ENCODE data around the gene TMOD3. TPM values are rescaled to one million over a fixed set of nuclear protein-coding genes. Genes with fewer than 3 reads are reported as not detected.

The TMOD3 gene
- total RNA-seq, 2 experiments from 2014 or later = 53.6 to 59.2 TPM

- no peak for ATAC-seq
- H3K4me3 Mint-ChIP-seq = no peak overlapping the region
- no peak for TF ChIP-seq CTCF (IDR thresholded peaks at IDR 0.05)
- no peaks in the 10 kb centered on the region for H3K9me3 Mint-ChIP-seq
- ChIA-PET POLR2A (no interaction called here), CTCF (no interaction called here)
- intact Hi-C loops (cut with micrococcal nuclease) = no loop called here
- peaks cover 5% of the 10 kb centered on the region for H3K4me1 Mint-ChIP-seq (ENCODE audit: low read depth)
- no peak for DNase-seq
- peaks cover 48% of the 10 kb centered on the region for H3K36me3 Mint-ChIP-seq (ENCODE audit: low read depth)
- no peaks in the 10 kb centered on the region for H3K27me3 Mint-ChIP-seq
- no peak overlapping the region for H3K27ac Mint-ChIP-seq
Measured at GRCh38 chr15:51955504-51955903, 126.1 kb downstream of the TMOD3 start.

Other genes with a start within 250 kb of the TMOD3 start
- gene DMXL2, start 206.9 kb upstream of the TMOD3 start, total RNA-seq = 1 to 10 TPM; 4.2 to 4.8 TPM
- gene SCG3, start 148.2 kb upstream of the TMOD3 start, total RNA-seq = not detected
- gene LYSMD2, start 92.0 kb upstream of the TMOD3 start, total RNA-seq = 10 to 100 TPM; 18.5 to 19.0 TPM
- gene TMOD2, start 78.1 kb upstream of the TMOD3 start, total RNA-seq = 1 to 10 TPM; 4.8 to 7.0 TPM
- gene LEO1, start 142.1 kb downstream of the TMOD3 start, total RNA-seq = 10 to 100 TPM; 28.9 to 31.1 TPM
- 10 to 100 TPM; 40.5 to 42.2 TPM for gene MAPK6, start 189.6 kb downstream of the TMOD3 start, total RNA-seq

All from activated CD8-positive, alpha-beta T cell treated with anti-CD3 and anti-CD28 coated beads for 36 hours (primary cell).